HAP-1 (cell line): ENCODE results near the gene ARID3A.

Experiments
- DNase-seq, 2 experiments: peaks; one replicate each; pipeline ENCODE4 v3.0.0-alpha.2; 2016 to 2020; ENCODE audit warnings: low spot score in 2 of 2
- H3K27me3 ChIP-seq: fragments of 250-450 bp; sonication (Bioruptor Pico); 2 replicates; pipeline ENCODE4 v1.5.1; 2020; ENCODE audit warnings: low read depth, mild to moderate bottlenecking, moderate library complexity
- H3K36me3 ChIP-seq: fragments of 250-450 bp; sonication (Bioruptor Pico); replicated peaks from 2 replicates; pipeline ENCODE4 v1.5.1; 2020; ENCODE audit warnings: mild to moderate bottlenecking
- H3K4me1 ChIP-seq: fragments of 250-450 bp; sonication (Bioruptor Pico); 2 replicates; pipeline ENCODE4 v1.5.1; 2020; ENCODE audit warnings: mild to moderate bottlenecking
- H3K4me3 ChIP-seq: fragments of 250-450 bp; sonication (Bioruptor Pico); 2 replicates; pipeline ENCODE4 v1.5.1; 2020; ENCODE audit warnings: mild to moderate bottlenecking, moderate library complexity
- H3K9me3 ChIP-seq: fragments of 250-450 bp; sonication (Bioruptor Pico); 2 replicates; pipeline ENCODE4 v1.5.1; 2020; ENCODE audit warnings: mild to moderate bottlenecking, moderate library complexity
- in situ Hi-C: fragments of 300-500 bp; cut with MboI; formaldehyde crosslinking; loops from 3 replicates; pipeline ENCODE4 v1.14.3; 2020; ENCODE audit warnings: low sequenced_read_pairs, inconsistent platforms, mixed read lengths

ARID3A gene

GRCh38 chr19:899336-900042 is 26.3 kb upstream of the ARID3A start:
- in situ Hi-C loops = no loop called here
- H3K36me3 ChIP-seq = peaks cover 28% of the 10 kb centered on the region

DNA sequence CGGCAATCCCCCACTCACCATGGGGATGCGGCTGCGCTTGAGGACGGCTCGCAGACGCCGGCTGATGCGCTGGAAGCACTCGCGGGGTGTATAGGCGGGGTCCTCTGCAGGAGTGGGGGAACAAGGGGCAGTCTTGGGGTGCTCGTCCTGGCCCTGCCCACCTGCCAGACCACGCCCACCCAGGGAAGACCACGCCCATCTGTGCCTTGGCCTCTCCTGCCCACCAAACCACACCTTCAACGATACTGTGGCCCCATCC is 25.9 kb upstream of the ARID3A start:
- Histone ChIP-seq H3K36me3 (peaks cover 28% of the 10 kb centered on the region), H3K4me3 (no peak overlapping the region), H3K4me1 (no peaks in the 10 kb centered on the region), H3K9me3 (no peaks in the 10 kb centered on the region), H3K27me3 (no peaks in the 10 kb centered on the region)
- in situ Hi-C loops = no loop called here
- DNase-seq = no peak

More at GRCh38 chr19:899336-900042, 26.3 kb upstream of the ARID3A start:
- Histone ChIP-seq H3K27me3 (no peaks in the 10 kb centered on the region), H3K9me3 (no peaks in the 10 kb centered on the region), H3K4me1 (no peaks in the 10 kb centered on the region), H3K4me3 (no peak overlapping the region)
- no peak for DNase-seq

DNA sequence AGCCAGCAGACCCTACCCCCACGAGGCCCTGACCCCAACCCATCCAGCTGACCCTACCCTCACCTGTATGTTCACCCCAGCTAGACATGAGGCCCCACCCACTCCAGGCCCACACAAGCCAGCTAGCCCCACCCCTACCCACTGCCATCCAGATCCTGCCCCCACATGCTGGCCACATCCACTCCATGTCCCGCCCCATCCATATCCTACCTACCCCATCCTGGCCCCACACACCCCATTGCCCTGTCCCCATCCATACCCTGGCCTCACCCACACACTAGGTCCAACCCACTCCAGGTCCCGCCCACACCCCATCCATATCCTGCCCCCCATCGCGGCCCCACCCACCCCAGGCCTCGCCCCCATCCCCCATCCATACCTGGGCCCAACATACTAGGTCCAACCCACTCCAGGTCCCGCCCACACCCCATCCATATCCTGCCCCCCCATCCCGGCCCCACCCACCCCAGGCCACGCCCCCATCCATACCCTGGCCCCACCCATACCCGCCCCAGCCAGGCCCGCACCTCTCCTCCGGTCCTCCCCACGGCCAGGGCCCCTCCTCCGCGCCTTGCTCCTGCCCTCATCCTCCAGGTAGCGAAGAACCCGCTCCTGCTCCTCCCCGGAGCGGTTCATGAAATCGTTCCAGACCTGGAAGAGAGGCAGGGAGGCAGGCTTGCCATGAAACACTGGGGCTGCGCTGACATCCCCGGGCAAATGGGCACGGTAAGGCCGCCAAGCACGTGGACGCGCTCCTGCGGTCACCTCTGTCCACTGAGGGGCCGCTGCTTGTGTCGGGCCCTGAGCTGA is 25.3 kb upstream of the ARID3A start:
- peak in 1 of 2 experiments; percentile 69 for DNase-seq
- in situ Hi-C loops = no loop called here
- H3K4me1 ChIP-seq = no peaks in the 10 kb centered on the region
- H3K4me3 ChIP-seq = no peak overlapping the region
- H3K27me3 ChIP-seq = no peaks in the 10 kb centered on the region
- peaks cover 28% of the 10 kb centered on the region for H3K36me3 ChIP-seq
- no peaks in the 10 kb centered on the region for H3K9me3 ChIP-seq

DNA sequence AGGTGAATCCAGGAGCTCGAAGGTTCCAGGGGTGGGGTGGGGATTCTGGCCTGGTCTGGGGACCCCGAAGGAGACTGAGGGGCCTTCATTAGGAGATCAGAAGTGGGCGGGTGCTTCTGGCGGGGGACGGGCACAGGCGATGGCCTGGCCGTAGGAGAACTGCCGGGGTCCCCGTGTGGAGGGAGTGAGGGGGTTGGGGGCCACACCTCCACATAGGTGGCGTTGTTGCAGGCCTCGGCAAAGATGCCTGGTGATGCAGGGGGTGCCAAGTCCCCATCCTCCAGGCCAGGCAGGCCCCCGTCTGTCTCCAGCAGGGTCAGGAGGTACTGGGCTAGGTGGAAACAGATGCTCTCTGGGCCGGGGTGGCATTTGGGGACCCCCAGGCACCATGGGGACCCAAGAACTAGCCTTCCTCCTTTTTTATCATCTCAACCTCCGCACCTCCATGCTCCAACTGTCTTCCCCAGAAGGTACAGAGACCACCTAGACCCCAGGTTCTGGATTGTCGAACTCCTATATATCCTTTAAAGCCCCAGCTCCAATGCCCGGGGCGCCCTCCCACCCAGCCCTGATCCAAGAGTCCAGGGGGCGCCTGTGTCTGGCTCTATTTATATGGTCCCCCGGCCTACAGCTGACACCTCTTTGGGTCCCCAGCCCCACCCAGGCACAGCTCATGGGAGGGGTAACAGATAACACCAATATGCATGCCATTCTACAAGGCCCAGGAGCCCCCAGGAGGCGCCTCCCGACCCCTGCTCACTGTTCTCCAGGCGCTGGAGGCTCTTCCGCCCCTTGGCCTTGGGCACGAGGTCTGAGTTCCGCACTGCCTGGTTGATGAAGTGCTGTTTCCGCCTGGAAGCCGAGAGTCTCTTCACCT is 24.4 kb upstream of the ARID3A start:
- in situ Hi-C loops = no loop called here
- no peaks in the 10 kb centered on the region for H3K27me3 ChIP-seq
- DNase-seq = no peak
- no peak overlapping the region for H3K4me3 ChIP-seq
- no peaks in the 10 kb centered on the region for H3K4me1 ChIP-seq
- no peaks in the 10 kb centered on the region for H3K9me3 ChIP-seq
- H3K36me3 ChIP-seq = peaks cover 28% of the 10 kb centered on the region

DNA sequence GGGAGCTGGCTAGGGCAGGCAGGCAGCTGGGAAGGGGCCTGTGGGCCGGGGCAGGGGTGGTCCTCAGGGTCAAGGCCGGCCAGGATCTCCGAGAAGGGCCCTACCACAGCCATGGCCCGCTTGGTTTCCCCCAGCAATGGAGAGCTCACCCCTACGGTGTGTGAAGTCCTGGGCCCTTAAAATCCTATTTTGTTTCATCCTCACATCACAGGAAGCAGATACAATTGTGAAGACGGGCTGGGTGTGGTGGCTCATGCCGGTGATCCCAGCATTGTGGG is 23.8 kb upstream of the ARID3A start:
- DNase-seq = no peak
- in situ Hi-C loops = no loop called here

GRCh38 chr19:902446-903226 is 23.2 kb upstream of the ARID3A start:
- peaks cover 16% of the 10 kb centered on the region for H3K36me3 ChIP-seq
- no peak for DNase-seq
- no peaks in the 10 kb centered on the region for H3K9me3 ChIP-seq
- in situ Hi-C loops = no loop called here
- no peaks in the 10 kb centered on the region for H3K27me3 ChIP-seq
- no peaks in the 10 kb centered on the region for H3K4me1 ChIP-seq
- no peak overlapping the region for H3K4me3 ChIP-seq

More for the DNA sequence above, 23.8 kb upstream of the ARID3A start:
- H3K9me3 ChIP-seq = no peaks in the 10 kb centered on the region
- H3K4me1 ChIP-seq = no peaks in the 10 kb centered on the region
- H3K27me3 ChIP-seq = no peaks in the 10 kb centered on the region
- H3K36me3 ChIP-seq = peaks cover 22% of the 10 kb centered on the region
- H3K4me3 ChIP-seq = no peak overlapping the region

DNA sequence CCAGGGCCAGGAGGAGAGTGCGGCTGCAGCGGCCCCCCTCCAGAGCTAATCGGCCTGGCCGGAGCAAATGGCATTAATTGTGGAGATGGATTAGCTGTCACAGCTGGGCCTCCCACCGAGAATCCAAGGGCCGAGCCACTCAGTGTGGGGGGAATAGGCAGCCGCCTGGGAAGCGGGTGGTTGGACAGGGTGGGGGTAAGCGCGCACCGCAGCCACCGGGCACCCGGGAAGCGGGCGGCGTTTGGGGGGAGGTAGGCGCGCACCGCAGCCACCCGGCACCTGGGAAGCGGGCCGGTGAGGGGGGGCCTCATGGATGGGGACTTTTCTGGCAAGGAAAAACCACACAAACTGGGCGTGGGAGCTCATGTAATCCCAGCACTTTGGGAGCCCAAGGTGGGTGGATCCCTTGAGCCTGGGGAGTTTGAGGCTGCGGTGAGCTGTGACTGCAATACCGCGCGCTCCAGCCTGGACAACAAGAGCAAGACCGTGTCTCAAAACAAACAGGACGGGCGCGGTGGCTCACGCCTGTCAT is 22.5 kb upstream of the ARID3A start:
- in situ Hi-C loops = no loop called here
- no peak for DNase-seq

DNA sequence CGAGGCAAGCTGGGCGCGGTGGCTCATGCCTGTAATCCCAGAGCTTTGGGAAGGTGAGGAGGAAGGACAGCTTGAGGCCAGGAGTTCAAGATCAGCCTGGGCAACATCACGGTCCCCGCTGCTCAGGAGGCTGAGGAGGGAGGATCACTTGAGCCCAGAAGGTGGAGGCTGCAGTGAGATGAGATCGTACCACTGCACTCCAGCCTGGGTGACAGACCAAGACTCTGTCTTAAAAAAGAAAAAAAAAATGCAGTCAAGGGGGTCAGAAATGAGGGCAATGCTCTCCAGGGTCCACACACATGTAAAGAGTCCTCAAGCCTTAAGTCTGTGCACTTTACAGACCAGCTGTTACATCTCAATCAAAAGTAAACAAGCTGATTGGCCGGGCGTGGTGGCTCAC is 21.3 kb upstream of the ARID3A start:
- in situ Hi-C loops = no loop called here
- peaks cover 10% of the 10 kb centered on the region for H3K36me3 ChIP-seq
- H3K27me3 ChIP-seq = no peaks in the 10 kb centered on the region
- H3K4me3 ChIP-seq = no peak overlapping the region
- DNase-seq = no peak
- H3K9me3 ChIP-seq = no peaks in the 10 kb centered on the region
- no peaks in the 10 kb centered on the region for H3K4me1 ChIP-seq

More for the DNA sequence above, 22.5 kb upstream of the ARID3A start:
- peaks cover 14% of the 10 kb centered on the region for H3K36me3 ChIP-seq
- H3K4me3 ChIP-seq = no peak overlapping the region
- no peaks in the 10 kb centered on the region for H3K4me1 ChIP-seq
- H3K9me3 ChIP-seq = no peaks in the 10 kb centered on the region
- no peaks in the 10 kb centered on the region for H3K27me3 ChIP-seq

DNA sequence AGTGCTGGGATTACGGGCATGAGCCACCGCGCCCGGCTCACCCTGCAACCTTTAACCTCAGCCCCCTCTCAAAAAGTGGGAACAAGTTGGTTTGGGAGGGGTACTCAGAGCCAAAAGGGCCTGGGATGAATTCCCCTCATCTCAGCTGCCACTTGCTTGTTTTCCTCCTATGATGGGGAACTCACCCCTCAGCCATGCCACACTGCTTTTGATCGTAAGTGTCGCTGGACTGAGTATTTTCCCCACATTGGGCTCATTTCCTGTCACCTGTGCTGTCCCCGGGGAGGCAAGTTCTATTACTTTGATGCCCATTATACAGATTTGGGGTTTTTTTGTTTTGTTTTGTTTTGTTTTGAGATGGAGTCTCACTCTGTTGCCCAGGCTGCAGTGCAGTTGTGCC is 19.4 kb upstream of the ARID3A start:
- Histone ChIP-seq H3K4me3 (no peak overlapping the region), H3K4me1 (no peaks in the 10 kb centered on the region)

DNA sequence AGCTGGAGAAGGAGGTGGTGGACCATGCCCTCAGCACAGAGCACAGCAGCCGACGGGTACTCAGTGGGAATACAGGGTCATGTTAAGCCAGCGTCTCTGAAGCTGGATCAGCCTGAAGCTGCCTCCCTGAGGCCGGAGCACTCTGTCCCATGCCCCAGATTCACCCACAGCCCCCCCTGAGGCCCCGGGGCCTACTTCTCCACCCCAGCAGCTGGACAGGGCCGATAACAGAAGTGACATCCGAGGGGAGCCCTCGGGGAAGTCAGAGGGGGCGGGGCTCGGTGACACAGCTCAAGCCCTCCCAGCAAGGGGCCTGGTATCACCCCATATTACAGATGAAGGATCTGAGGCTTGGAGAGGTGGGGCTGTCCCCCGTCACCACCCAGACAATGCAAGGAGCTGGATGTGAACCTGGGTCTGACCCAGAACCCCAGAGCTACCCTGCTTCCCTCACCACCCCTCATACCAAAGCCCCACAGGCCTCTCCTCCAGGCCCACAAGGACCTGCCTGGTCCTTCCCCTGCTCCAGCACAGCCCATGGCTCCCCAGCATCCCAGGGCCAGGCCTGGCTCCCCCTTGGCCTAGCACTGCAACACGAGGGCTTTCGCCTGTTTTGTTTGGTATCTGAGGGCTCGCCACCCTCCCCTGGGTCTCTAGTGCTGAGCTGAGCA is 18.5 kb upstream of the ARID3A start:
- Histone ChIP-seq H3K4me1 (no peaks in the 10 kb centered on the region), H3K27me3 (no peaks in the 10 kb centered on the region), H3K36me3 (peaks cover 6% of the 10 kb centered on the region), H3K9me3 (no peaks in the 10 kb centered on the region), H3K4me3 (no peak overlapping the region)
- in situ Hi-C loops = no loop called here
- DNase-seq = no peak

More for the DNA sequence above, 19.4 kb upstream of the ARID3A start:
- Histone ChIP-seq H3K9me3 (no peaks in the 10 kb centered on the region), H3K36me3 (peaks cover 10% of the 10 kb centered on the region), H3K27me3 (no peaks in the 10 kb centered on the region)
- no peak for DNase-seq
- in situ Hi-C loops = no loop called here

DNA sequence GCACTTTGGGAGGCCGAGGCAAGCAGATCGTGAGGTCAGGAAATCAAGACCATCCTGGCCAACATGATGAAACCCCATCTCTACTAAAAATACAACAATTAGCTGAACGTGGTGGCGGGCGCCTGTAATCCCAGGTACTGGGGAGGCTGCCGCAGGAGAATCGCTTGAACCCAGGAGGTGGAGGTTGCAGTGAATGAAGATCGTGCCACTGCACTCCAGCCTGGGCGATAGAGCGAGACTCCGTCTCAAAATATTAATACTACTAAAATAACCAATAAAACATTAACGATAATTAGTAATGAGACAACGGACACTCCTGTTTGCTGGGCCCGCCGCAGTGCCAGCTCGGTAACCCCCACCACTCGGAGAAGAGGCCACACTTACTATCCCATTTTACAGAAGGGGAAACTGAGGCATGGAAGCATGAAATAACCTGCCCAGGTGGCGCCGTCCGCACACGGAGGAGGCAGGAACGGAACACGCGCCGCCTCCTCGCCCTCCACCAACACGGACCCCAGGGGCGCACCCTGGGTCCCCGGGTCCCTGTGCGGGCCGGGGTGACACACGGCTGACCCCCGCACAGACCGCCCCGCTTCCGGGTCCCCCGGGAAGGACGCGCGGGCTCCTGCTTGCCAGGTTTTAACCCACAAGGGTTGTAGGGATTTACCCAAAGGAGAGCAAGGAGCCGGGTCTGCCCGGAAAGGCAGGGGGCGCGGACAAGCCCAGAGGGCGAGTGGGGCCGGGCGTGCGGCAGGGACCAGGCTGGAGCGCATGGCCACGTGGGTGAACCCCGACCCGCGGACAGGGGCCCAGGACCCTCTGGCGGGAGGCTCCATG is 14.4 kb upstream of the ARID3A start:
- in situ Hi-C loops = no loop called here
- Histone ChIP-seq H3K4me3 (peak overlapping the region; percentile 9; the same call in 1 of the 2 replicates), H3K9me3 (no peaks in the 10 kb centered on the region), H3K36me3 (peaks cover 6% of the 10 kb centered on the region), H3K4me1 (peaks cover 5% of the 10 kb centered on the region; the same call in 1 of the 2 replicates), H3K27me3 (no peaks in the 10 kb centered on the region)
- no peak for DNase-seq
